HL-60 (cell line): ENCODE data around the gene KCNQ1.

Source experiments
- DNase-seq, 2 experiments: peaks; one replicate each; pipeline ENCODE4 v3.0.0-alpha.2; 2010 to 2020; ENCODE audit warnings: low read depth in 1 of 2, low spot score in 1 of 2
- H3K27ac ChIP-seq: fragments of 250-450 bp; sonication (Bioruptor Pico); replicated peaks from 2 replicates; pipeline ENCODE4 v1.5.1; 2020; ENCODE audit warnings: mild to moderate bottlenecking, moderate library complexity
- H3K27me3 ChIP-seq: fragments of 250-450 bp; sonication (Bioruptor Pico); 2 replicates; pipeline ENCODE4 v1.5.1; 2021; ENCODE audit warnings: mild to moderate bottlenecking, moderate library complexity; ENCODE audit not compliant: insufficient read depth, poor library complexity, severe bottlenecking
- H3K4me3 ChIP-seq: replicated peaks from 2 replicates; pipeline ENCODE4 v1.5.1; 2011; ENCODE audit warnings: mild to moderate bottlenecking, control low read depth, low read length; ENCODE audit not compliant: insufficient read depth
- GABPA ChIP-seq: IDR thresholded peaks from 2 replicates; pipeline ENCODE4 v1.6.1; 2012; ENCODE audit warnings: low read depth
- POLR2AphosphoS5 ChIP-seq: IDR thresholded peaks from 2 replicates; pipeline ENCODE4 v1.6.1; 2012; ENCODE audit warnings: low read depth
- SPI1 ChIP-seq: IDR thresholded peaks from 2 replicates; pipeline ENCODE4 v1.6.1; 2012; ENCODE audit warnings: low read depth, mild to moderate bottlenecking, borderline replicate concordance
- TF ChIP-seq, protein P1 (sequence below): IDR thresholded peaks from 2 replicates; pipeline ENCODE4 v1.6.1; 2012; ENCODE audit warnings: low read depth; ENCODE audit not compliant: insufficient replicate concordance
- TF ChIP-seq, protein P2 (sequence below): IDR thresholded peaks from one replicate; pipeline ENCODE4 v1.5.1; 2011; ENCODE audit warnings: low read length, control low read depth, inconsistent platforms; ENCODE audit not compliant: insufficient read depth

KCNQ1 gene

DNA sequence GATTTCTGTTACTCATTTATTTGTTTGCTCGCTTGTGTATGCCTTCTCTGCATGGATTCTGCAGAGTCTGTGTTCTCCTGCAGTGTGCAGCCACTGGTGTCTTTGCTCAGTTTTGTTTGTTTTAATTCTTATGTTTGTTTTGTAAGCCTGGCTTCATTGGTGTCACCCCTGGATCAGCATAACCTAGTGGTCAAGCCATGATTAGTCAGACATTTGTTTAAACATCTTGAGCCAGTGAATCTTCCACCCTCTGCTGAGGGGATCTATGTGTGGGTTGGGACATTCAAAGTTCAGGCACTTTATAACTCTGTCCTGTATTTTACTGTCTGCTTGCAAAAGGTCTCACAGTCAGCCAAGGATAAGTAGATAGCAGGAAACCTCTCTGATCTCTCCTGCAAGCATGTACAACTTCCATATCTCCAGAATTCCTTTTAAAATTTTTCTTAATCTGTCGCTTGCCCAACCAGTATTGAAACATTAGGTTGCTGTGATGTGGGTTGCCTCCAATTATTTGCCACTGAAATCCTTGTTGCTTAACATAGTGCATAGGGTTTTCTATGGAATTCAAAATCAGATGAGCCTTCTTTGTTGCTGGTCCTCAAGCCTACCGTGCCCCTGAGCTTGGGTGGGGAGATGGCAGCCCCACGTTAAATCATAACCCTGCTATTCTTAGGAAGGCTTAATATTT, 168.2 kb downstream of the KCNQ1 start:
- TF ChIP-seq, protein P1, sequence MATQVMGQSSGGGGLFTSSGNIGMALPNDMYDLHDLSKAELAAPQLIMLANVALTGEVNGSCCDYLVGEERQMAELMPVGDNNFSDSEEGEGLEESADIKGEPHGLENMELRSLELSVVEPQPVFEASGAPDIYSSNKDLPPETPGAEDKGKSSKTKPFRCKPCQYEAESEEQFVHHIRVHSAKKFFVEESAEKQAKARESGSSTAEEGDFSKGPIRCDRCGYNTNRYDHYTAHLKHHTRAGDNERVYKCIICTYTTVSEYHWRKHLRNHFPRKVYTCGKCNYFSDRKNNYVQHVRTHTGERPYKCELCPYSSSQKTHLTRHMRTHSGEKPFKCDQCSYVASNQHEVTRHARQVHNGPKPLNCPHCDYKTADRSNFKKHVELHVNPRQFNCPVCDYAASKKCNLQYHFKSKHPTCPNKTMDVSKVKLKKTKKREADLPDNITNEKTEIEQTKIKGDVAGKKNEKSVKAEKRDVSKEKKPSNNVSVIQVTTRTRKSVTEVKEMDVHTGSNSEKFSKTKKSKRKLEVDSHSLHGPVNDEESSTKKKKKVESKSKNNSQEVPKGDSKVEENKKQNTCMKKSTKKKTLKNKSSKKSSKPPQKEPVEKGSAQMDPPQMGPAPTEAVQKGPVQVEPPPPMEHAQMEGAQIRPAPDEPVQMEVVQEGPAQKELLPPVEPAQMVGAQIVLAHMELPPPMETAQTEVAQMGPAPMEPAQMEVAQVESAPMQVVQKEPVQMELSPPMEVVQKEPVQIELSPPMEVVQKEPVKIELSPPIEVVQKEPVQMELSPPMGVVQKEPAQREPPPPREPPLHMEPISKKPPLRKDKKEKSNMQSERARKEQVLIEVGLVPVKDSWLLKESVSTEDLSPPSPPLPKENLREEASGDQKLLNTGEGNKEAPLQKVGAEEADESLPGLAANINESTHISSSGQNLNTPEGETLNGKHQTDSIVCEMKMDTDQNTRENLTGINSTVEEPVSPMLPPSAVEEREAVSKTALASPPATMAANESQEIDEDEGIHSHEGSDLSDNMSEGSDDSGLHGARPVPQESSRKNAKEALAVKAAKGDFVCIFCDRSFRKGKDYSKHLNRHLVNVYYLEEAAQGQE = no peak
- no peak for TF ChIP-seq SPI1
- no peak for TF ChIP-seq GABPA
- TF ChIP-seq, protein P2, sequence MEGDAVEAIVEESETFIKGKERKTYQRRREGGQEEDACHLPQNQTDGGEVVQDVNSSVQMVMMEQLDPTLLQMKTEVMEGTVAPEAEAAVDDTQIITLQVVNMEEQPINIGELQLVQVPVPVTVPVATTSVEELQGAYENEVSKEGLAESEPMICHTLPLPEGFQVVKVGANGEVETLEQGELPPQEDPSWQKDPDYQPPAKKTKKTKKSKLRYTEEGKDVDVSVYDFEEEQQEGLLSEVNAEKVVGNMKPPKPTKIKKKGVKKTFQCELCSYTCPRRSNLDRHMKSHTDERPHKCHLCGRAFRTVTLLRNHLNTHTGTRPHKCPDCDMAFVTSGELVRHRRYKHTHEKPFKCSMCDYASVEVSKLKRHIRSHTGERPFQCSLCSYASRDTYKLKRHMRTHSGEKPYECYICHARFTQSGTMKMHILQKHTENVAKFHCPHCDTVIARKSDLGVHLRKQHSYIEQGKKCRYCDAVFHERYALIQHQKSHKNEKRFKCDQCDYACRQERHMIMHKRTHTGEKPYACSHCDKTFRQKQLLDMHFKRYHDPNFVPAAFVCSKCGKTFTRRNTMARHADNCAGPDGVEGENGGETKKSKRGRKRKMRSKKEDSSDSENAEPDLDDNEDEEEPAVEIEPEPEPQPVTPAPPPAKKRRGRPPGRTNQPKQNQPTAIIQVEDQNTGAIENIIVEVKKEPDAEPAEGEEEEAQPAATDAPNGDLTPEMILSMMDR = no peak
- TF ChIP-seq POLR2AphosphoS5 = no peak
- no peak for DNase-seq

DNA sequence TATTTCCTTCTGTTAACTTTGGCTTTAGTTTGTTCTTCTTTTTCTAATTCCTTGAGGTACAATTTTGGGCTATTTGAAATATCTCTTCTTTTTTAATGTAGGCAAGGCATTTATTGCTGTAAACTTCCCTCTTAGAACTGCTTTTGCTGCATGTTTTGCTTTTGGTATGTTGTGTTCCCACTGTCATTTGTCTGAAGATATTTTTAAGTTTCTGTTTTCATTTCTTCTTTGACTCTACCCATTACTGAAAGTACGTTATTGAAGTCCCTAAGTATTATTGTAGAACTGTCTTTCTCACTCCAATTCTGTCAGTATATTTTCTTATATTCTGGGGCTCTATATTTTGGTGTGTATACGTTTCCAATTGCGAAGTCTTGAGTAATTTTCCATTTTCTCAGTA, 177.1 kb downstream of the KCNQ1 start:
- no peak for TF ChIP-seq GABPA
- no peak for TF ChIP-seq POLR2AphosphoS5
- TF ChIP-seq, protein P2 = no peak
- no peak for TF ChIP-seq SPI1
- TF ChIP-seq, protein P1 = no peak
- Histone ChIP-seq H3K4me3 (no peak overlapping the region), H3K27me3 (no peaks in the 10 kb centered on the region), H3K27ac (no peak overlapping the region)
- no peak for DNase-seq

More for the DNA sequence above, 168.2 kb downstream of the KCNQ1 start:
- peaks cover 8% of the 10 kb centered on the region for H3K27me3 ChIP-seq
- no peak overlapping the region for H3K4me3 ChIP-seq
- no peak overlapping the region for H3K27ac ChIP-seq

GRCh38 chr11:2625183-2625582, 180.4 kb downstream of the KCNQ1 start:
- TF ChIP-seq, protein P2 = no peak
- TF ChIP-seq SPI1 (no peak), POLR2AphosphoS5 (no peak), GABPA (no peak)
- TF ChIP-seq, protein P1 = no peak
- Histone ChIP-seq H3K27ac (no peak overlapping the region), H3K27me3 (no peaks in the 10 kb centered on the region), H3K4me3 (no peak overlapping the region)
- DNase-seq = no peak
